ENCODE measurements around the gene BOK. TPM values are rescaled to one million over a fixed set of nuclear protein-coding genes. Genes with fewer than 3 reads are reported as not detected.

Gene BOK, protein sequence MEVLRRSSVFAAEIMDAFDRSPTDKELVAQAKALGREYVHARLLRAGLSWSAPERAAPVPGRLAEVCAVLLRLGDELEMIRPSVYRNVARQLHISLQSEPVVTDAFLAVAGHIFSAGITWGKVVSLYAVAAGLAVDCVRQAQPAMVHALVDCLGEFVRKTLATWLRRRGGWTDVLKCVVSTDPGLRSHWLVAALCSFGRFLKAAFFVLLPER
- total RNA-seq (45.8 and 47.5 TPM in 2 replicates), polyA plus RNA-seq (27.2 and 32.2 TPM in 2 replicates)

- Histone ChIP-seq H3K4me3 (peak within 1 kb of the TSS; percentile 68), H3K4me1 (ENCODE audit: low read depth) (no peaks in the 10 kb centered on the region), H3K27me3 (no peaks in the 10 kb centered on the region), H3K27ac (no peak within 1 kb of the TSS), H3K36me3 (no peaks in the 10 kb centered on the region), H3K9me3 (ENCODE audit: low read depth) (no peaks in the 10 kb centered on the region)
- no peak for TF ChIP-seq CTCF (IDR thresholded peaks at IDR 0.05; ENCODE audit: low read depth, low read length)
- DNase-seq (ENCODE audit: low read depth in 1 of 2, low spot score in 1 of 2) = peak; percentile 82 to 84
Measured at GRCh38 chr2:241558532-241559322, at the start of gene BOK. TSS of gene BOK (plus strand) at chr2:241558745. CDS start at chr2:241559484, 739 bp downstream.

DNA sequence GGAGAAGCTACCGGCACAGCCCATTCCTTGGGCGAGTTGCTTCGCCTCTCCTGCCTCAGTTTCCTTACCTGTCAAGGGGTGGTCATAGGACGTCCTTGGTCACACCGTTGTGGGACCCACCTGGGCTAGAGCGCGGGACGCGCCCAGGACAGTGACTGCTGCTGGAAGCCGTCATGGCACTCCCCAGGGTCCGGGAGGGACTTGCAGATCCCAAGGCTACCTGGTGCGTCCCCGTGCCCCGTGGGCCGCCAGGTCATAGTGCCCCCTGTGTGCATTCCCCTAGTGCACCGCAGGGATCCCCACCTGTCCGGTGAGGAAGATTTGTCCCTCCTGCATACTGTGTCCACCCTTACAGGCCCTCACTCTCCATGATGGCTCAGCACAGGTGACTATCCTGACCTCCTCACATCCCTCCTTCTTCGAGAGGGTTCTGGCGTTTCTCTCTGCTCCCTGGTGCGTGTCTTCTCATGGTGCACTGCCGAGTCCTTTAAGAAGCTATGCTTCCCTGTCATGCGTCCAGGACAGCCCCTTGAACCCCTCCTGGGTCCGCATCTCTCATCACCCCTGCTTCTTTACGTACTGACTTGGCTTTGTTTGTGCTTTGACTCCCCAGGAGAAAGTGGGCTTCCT, 49.3 kb upstream of the BOK start:
- H3K27ac ChIP-seq = peak overlapping the region; percentile 77
- no peaks in the 10 kb centered on the region for H3K36me3 ChIP-seq
- TF ChIP-seq CTCF (IDR thresholded peaks at IDR 0.05; ENCODE audit: low read depth, low read length) = no peak
- no peaks in the 10 kb centered on the region for H3K27me3 ChIP-seq
- no peak for DNase-seq (ENCODE audit: low read depth in 1 of 2, low spot score in 1 of 2)
- H3K4me1 ChIP-seq (ENCODE audit: low read depth) = peaks cover 22% of the 10 kb centered on the region
- peak overlapping the region; percentile 94 for H3K4me3 ChIP-seq
- H3K9me3 ChIP-seq (ENCODE audit: low read depth) = no peaks in the 10 kb centered on the region

DNA sequence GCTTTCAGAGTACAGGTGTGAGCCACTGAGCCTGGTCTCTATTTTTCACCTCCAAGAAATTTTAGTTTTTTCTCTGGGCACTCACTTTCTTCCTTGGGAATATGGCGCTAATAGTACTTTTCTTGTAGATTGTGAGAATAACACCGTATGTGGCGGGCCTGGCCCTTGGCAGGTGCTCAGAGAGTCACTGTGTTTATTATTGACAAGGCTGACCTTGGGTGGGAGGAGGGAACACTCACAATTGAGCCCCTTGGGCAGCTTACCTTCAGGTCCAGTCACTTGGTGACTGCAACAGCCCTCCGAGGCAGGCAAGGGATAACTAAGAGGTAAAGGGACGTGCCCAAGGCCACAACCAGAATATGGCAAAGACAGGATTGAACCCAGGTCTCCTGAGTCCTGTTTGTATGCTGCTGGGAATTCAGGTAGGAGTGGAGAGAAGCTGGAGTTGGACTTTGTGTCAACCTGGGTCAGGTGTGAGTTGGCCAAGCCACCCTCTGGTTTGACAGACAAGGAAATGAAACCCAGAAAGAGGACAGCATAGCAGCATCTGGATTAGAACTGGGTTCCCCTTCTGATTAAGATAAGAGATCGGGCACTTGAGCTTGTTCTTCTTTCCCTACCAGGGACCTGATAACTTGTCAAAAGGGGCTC, 47.3 kb upstream of the BOK start:
- Histone ChIP-seq H3K4me3 (no peak overlapping the region), H3K27me3 (no peaks in the 10 kb centered on the region), H3K27ac (no peak overlapping the region), H3K9me3 (ENCODE audit: low read depth) (no peaks in the 10 kb centered on the region), H3K36me3 (no peaks in the 10 kb centered on the region), H3K4me1 (ENCODE audit: low read depth) (peaks cover 11% of the 10 kb centered on the region)
- no peak for TF ChIP-seq CTCF (IDR thresholded peaks at IDR 0.05; ENCODE audit: low read depth, low read length)
- DNase-seq (ENCODE audit: low read depth in 1 of 2, low spot score in 1 of 2) = no peak

DNA sequence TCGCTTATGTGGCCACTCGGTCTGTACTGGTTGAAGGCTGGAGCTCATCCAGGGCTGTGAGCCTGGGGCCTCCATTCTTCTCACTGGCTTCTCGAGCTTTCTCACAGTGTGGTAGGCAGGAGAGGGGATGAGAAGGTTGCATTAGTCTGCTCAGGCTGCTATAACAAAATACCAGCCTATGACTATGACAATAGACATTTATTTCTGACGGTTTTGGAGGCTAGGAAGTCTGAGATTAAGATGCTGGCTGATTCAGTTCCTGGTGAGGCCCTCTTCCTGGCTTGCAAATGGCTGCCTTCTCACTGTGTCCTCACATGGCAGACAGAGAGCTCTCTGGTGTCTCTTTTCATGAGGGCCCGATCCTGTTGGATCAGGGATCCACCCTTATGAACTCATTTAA, 44.0 kb upstream of the BOK start:
- no peak for TF ChIP-seq CTCF (IDR thresholded peaks at IDR 0.05; ENCODE audit: low read depth, low read length)
- no peak overlapping the region for H3K27ac ChIP-seq
- H3K9me3 ChIP-seq (ENCODE audit: low read depth) = no peaks in the 10 kb centered on the region
- H3K4me1 ChIP-seq (ENCODE audit: low read depth) = no peaks in the 10 kb centered on the region
- no peaks in the 10 kb centered on the region for H3K36me3 ChIP-seq
- no peak for DNase-seq (ENCODE audit: low read depth in 1 of 2, low spot score in 1 of 2)
- H3K4me3 ChIP-seq = no peak overlapping the region
- no peaks in the 10 kb centered on the region for H3K27me3 ChIP-seq

GRCh38 chr2:241514986-241515737, 43.4 kb upstream of the BOK start:
- no peak for DNase-seq (ENCODE audit: low read depth in 1 of 2, low spot score in 1 of 2)
- Histone ChIP-seq H3K4me3 (no peak overlapping the region), H3K27ac (no peak overlapping the region), H3K4me1 (ENCODE audit: low read depth) (no peaks in the 10 kb centered on the region), H3K9me3 (ENCODE audit: low read depth) (no peaks in the 10 kb centered on the region), H3K27me3 (no peaks in the 10 kb centered on the region), H3K36me3 (no peaks in the 10 kb centered on the region)
- no peak for TF ChIP-seq CTCF (IDR thresholded peaks at IDR 0.05; ENCODE audit: low read depth, low read length)

All from cardiac muscle cell (in vitro differentiated cells and primary cell).